Endothelial cell of umbilical vein (primary cell): ENCODE measurements around the gene SBF1.

Experiments
- EZH2 ChIP-seq: IDR thresholded peaks from 2 replicates; pipeline ENCODE4 v1.6.1; 2012; ENCODE audit warnings: borderline replicate concordance, low read depth, mild to moderate bottlenecking, moderate library complexity, low read length, inconsistent platforms; ENCODE audit not compliant: severe bottlenecking
- FOS ChIP-seq: IDR thresholded peaks from 2 replicates; pipeline ENCODE4 v1.6.1; 2011; ENCODE audit warnings: mild to moderate bottlenecking, low read length, moderate library complexity, borderline replicate concordance; ENCODE audit not compliant: insufficient read depth
- GATA2 ChIP-seq: IDR thresholded peaks from 2 replicates; pipeline ENCODE4 v1.7.0; 2011; ENCODE audit warnings: low read depth, mild to moderate bottlenecking, moderate library complexity, mixed read lengths, low read length; ENCODE audit not compliant: insufficient read length, insufficient read depth
- JUN ChIP-seq: IDR thresholded peaks from 2 replicates; pipeline ENCODE4 v1.6.1; 2011; ENCODE audit warnings: borderline replicate concordance, low read depth; ENCODE audit not compliant: insufficient read length, insufficient read depth
- MYC ChIP-seq: IDR thresholded peaks from one replicate; pipeline ENCODE4 v1.6.1; 2011; ENCODE audit warnings: mild to moderate bottlenecking, low read depth, low read length
- POLR2A ChIP-seq: IDR thresholded peaks from 2 replicates; pipeline ENCODE4 v1.6.1; 2012; ENCODE audit warnings: low read depth, mild to moderate bottlenecking, control low read depth, low read length
- POLR2AphosphoS5 ChIP-seq: IDR thresholded peaks from 2 replicates; pipeline ENCODE4 v1.6.1; 2012; ENCODE audit warnings: low read depth, mild to moderate bottlenecking, control low read depth, low read length, moderate library complexity; ENCODE audit not compliant: insufficient read depth
- TF ChIP-seq, protein P1 (sequence below), 2 donors: IDR thresholded peaks; 1 replicate in 1 of 2; 2 replicates in 1 of 2; pipeline ENCODE4 v1.5.1; 2011; ENCODE audit warnings: low read length in 2 of 2, mild to moderate bottlenecking in 2 of 2, moderate library complexity in 2 of 2, control low read depth in 1 of 2, inconsistent platforms in 1 of 2, low read depth in 1 of 2; ENCODE audit not compliant: insufficient read depth in 1 of 2; ENCODE audit errors: extremely low read depth in 1 of 2
- TF ChIP-seq, protein P2 (sequence below): IDR thresholded peaks from 2 replicates; pipeline ENCODE4 v1.6.1; 2011; ENCODE audit not compliant: insufficient read depth, insufficient read length

DNA sequence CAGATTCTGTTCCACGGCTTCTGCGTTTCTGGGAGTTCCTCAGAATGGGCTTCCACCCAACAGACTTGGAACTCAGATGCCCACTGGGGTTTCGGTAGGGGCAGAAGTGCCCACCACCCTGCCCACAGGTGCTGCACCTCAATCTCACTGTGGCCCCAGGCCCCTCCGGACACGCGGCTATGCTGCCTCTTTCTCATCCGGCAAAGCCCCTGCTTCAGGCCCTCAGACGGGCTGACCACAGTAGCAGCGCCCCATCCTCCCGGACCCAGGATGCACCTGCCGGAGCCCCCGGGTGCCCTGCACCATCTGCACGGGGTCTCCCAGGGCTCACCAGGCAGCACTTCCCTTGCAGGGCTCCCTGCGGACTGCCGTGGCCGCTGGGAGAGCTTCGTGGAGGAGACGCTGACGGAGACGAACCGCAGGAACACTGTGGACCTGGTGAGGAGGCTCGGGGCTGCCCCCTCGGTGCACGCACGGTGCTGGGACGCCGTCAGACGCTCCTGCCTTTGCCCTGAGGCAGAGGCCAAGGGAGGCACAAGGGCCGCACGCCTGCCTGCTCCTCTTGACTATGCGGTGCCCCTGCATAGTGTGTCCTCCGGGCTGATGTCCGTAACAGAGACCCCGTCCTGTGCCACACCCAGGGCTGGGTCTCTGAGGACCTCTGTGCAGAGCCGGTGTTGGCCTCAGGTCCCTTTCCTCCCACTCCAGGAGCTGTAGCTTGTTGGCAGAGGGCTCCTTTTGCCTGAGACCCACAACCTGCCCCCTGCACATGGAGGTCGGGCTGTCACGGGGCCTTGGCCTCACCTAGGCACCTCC is 38.6 kb downstream of the SBF1 start:
- TF ChIP-seq, protein P1, sequence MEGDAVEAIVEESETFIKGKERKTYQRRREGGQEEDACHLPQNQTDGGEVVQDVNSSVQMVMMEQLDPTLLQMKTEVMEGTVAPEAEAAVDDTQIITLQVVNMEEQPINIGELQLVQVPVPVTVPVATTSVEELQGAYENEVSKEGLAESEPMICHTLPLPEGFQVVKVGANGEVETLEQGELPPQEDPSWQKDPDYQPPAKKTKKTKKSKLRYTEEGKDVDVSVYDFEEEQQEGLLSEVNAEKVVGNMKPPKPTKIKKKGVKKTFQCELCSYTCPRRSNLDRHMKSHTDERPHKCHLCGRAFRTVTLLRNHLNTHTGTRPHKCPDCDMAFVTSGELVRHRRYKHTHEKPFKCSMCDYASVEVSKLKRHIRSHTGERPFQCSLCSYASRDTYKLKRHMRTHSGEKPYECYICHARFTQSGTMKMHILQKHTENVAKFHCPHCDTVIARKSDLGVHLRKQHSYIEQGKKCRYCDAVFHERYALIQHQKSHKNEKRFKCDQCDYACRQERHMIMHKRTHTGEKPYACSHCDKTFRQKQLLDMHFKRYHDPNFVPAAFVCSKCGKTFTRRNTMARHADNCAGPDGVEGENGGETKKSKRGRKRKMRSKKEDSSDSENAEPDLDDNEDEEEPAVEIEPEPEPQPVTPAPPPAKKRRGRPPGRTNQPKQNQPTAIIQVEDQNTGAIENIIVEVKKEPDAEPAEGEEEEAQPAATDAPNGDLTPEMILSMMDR (IDR thresholded peaks at IDR 0.05; ENCODE audit: extremely low read depth in 1 of 2, insufficient read depth in 1 of 2, low read depth in 1 of 2, low read length in 2 of 2): no peak
- TF ChIP-seq POLR2A (no peak), EZH2 (no peak), MYC (no peak), POLR2AphosphoS5 (no peak), GATA2 (no peak), JUN (no peak), FOS (no peak)
- TF ChIP-seq, protein P2, sequence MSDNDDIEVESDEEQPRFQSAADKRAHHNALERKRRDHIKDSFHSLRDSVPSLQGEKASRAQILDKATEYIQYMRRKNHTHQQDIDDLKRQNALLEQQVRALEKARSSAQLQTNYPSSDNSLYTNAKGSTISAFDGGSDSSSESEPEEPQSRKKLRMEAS: no peak
